HCT116 (cell line): ENCODE data around the gene UROD. TPM values are rescaled to one million over a fixed set of nuclear protein-coding genes. Genes with fewer than 3 reads are reported as not detected.

Experiments used
- ATAC-seq: fragments of 200-7000 bp; cut with Tn5 transposase; 2 replicates; pipeline ENCODE4 v1.9.1; 2020; ENCODE audit warnings: mild to moderate bottlenecking, moderate library complexity
- BruUV-seq: library from RNA; stranded (reverse); fragments of 400-500 nt; replicated peaks from 2 replicates; lab custom pipeline; 2021; lab: Mats Ljungman, UMichigan
- CTCF ChIA-PET: fragments of 300-600 bp; sonication (Branson Sonifier 250); formaldehyde crosslinking; loops from one replicate; lab custom pipeline; 2021; ENCODE audit warnings: antibody characterized with exemption; lab: Charles Lee
- POLR2A ChIA-PET: fragments of 300-600, 350-600 bp; sonication (Branson Sonifier 250); formaldehyde crosslinking; loops from one replicate; lab custom pipeline; 2021; ENCODE audit warnings: antibody characterized with exemption; lab: Charles Lee
- RAD21 ChIA-PET, 2 experiments: fragments of 300-600 bp; sonication (Branson Sonifier 250); formaldehyde crosslinking; loops; one replicate each; lab custom pipeline; 2023; ENCODE audit warnings: low total read pairs in 2 of 2; ENCODE audit not compliant: uncharacterized antibody in 2 of 2, unreplicated experiment in 2 of 2, low non-redundant PET in 1 of 2; lab: Charles Lee
- DNase-seq: peaks from one replicate; pipeline ENCODE4 v3.0.0-alpha.2; 2010; ENCODE audit warnings: low read depth, low spot score
- H2AFZ ChIP-seq: fragments of 200-600 bp; shearing (Covaris generic), sonication (generic); 2 replicates; pipeline ENCODE4 v1.6.1; 2017; ENCODE audit warnings: low read depth, mixed run types, mixed read lengths, antibody characterized with exemption, low read length; ENCODE audit not compliant: poor library complexity, severe bottlenecking
- H3K27ac ChIP-seq: 2 replicates; pipeline ENCODE4 v1.5.1; 2012; ENCODE audit warnings: low read depth, low read length
- H3K27me3 ChIP-seq: fragments of 200-600 bp; sonication (generic); 2 replicates; pipeline ENCODE4 v1.6.1; 2016; ENCODE audit warnings: mixed run types, low read length, mixed read lengths; ENCODE audit not compliant: insufficient read depth
- H3K36me3 ChIP-seq, 2 experiments: fragments of 200-500 bp in 1 of 2; fragments of 200-600 bp in 1 of 2; sonication (Bioruptor generic) in 1 of 2; sonication (generic) in 1 of 2; 2 replicates each; pipeline versions ENCODE4 v1.5.1 to v1.6.1; 2014 to 2016; ENCODE audit warnings: low read length in 2 of 2, inconsistent platforms in 1 of 2, mixed read lengths in 1 of 2, mixed run types in 1 of 2; ENCODE audit not compliant: insufficient read depth in 2 of 2, control insufficient read depth in 1 of 2
- H3K4me1 ChIP-seq, 2 experiments: fragments of 200-600 bp in 1 of 2; sonication (generic) in 1 of 2; 2 replicates each; pipeline versions ENCODE4 v1.5.1 to v1.6.1; 2012 to 2017; ENCODE audit warnings: low read length in 2 of 2, inconsistent platforms in 1 of 2, mild to moderate bottlenecking in 1 of 2, mixed read lengths in 1 of 2, mixed run types in 1 of 2, moderate library complexity in 1 of 2; ENCODE audit not compliant: insufficient read depth in 2 of 2, control insufficient read depth in 1 of 2
- H3K4me2 ChIP-seq: fragments of 200-600 bp; sonication (generic); 2 replicates; pipeline ENCODE4 v1.6.1; 2017; ENCODE audit warnings: mixed run types, low read length, mixed read lengths
- H3K4me3 ChIP-seq, 2 experiments: fragments of 200-600 bp in 1 of 2; sonication (generic) in 1 of 2; replicated peaks in 1 of 2; 2 replicates each; pipeline ENCODE4 v1.5.1; 2011 to 2016; ENCODE audit warnings: low read length in 2 of 2, control low read depth in 1 of 2, low read depth in 1 of 2, mild to moderate bottlenecking in 1 of 2, mixed read lengths in 1 of 2, mixed run types in 1 of 2
- H3K79me2 ChIP-seq: fragments of 200-600 bp; sonication (generic); 2 replicates; pipeline ENCODE4 v1.6.1; 2017; ENCODE audit warnings: mild to moderate bottlenecking, mixed run types, low read length, moderate library complexity, mixed read lengths; ENCODE audit not compliant: insufficient read depth
- H3K9ac ChIP-seq: fragments of 200-600 bp; sonication (generic); 2 replicates; pipeline ENCODE4 v1.6.1; 2016; ENCODE audit warnings: low read length, mixed read lengths
- H3K9me2 ChIP-seq: fragments of 200-600 bp; sonication (generic), shearing (Covaris generic); 2 replicates; pipeline ENCODE4 v1.6.1; 2017; ENCODE audit warnings: mixed run types, mild to moderate bottlenecking, moderate library complexity; ENCODE audit not compliant: insufficient read depth
- H3K9me3 ChIP-seq, 2 experiments: fragments of 200-500 bp in 1 of 2; fragments of 200-600 bp in 1 of 2; sonication (Bioruptor generic) in 1 of 2; sonication (generic) in 1 of 2; 2 replicates each; pipeline ENCODE4 v1.6.1; 2014 to 2017; ENCODE audit warnings: low read length in 2 of 2, mixed read lengths in 2 of 2, inconsistent platforms in 1 of 2, low read depth in 1 of 2, mild to moderate bottlenecking in 1 of 2, mixed run types in 1 of 2, moderate library complexity in 1 of 2; ENCODE audit not compliant: control insufficient read depth in 1 of 2, insufficient read depth in 1 of 2
- H4K20me1 ChIP-seq: fragments of 200-600 bp; sonication (generic), shearing (Covaris generic); 2 replicates; pipeline ENCODE4 v1.6.1; 2017; ENCODE audit warnings: mixed run types, mild to moderate bottlenecking, moderate library complexity; ENCODE audit not compliant: insufficient read depth
- CBX3 ChIP-seq: IDR thresholded peaks from 2 replicates; pipeline ENCODE4 v1.6.1; 2012; ENCODE audit warnings: low read depth
- CTCF ChIP-seq, 3 experiments: fragments of 200-600 bp in 1 of 3; sonication (generic) in 1 of 3; IDR thresholded peaks in 2 of 3; conservative IDR thresholded peaks in 1 of 3; 2 replicates each; pipeline ENCODE4 v1.5.1; 2012 to 2017; ENCODE audit warnings: low read depth in 2 of 3, low read length in 2 of 3, antibody characterized with exemption in 1 of 3, borderline replicate concordance in 1 of 3, control low read depth in 1 of 3, mild to moderate bottlenecking in 1 of 3, mixed read lengths in 1 of 3, mixed run types in 1 of 3, moderate library complexity in 1 of 3; ENCODE audit not compliant: insufficient read depth in 1 of 3
- EGR1 ChIP-seq: IDR thresholded peaks from 2 replicates; pipeline ENCODE4 v1.6.1; 2012; ENCODE audit warnings: low read depth
- EZH2 ChIP-seq: fragments of 200-600 bp; sonication (generic); IDR thresholded peaks from 2 replicates; pipeline ENCODE4 v1.6.1; 2017; ENCODE audit warnings: antibody characterized with exemption, mixed run types
- EZH2phosphoT487 ChIP-seq: fragments of 200-600 bp; IDR thresholded peaks from 2 replicates; pipeline ENCODE4 v1.6.1; 2018; ENCODE audit warnings: antibody characterized with exemption, borderline replicate concordance
- FOSL1 ChIP-seq: IDR thresholded peaks from 2 replicates; pipeline ENCODE4 v1.6.1; 2012; ENCODE audit warnings: low read depth
- POLR2A ChIP-seq: IDR thresholded peaks from 2 replicates; pipeline ENCODE4 v1.7.0; 2011; ENCODE audit warnings: borderline replicate concordance; ENCODE audit not compliant: insufficient read depth, insufficient read length; ENCODE audit errors: extremely low read depth
- POLR2AphosphoS5 ChIP-seq: IDR thresholded peaks from 2 replicates; pipeline ENCODE4 v1.6.1; 2011; ENCODE audit warnings: mild to moderate bottlenecking, low read depth, low read length, moderate library complexity
- RAD21 ChIP-seq: IDR thresholded peaks from 2 replicates; pipeline ENCODE4 v1.6.1; 2012; ENCODE audit warnings: low read depth, mild to moderate bottlenecking
- REST ChIP-seq: IDR thresholded peaks from 2 replicates; pipeline ENCODE4 v1.6.1; 2012; ENCODE audit warnings: low read depth
- SIN3A ChIP-seq: IDR thresholded peaks from 2 replicates; pipeline ENCODE4 v1.6.1; 2012; ENCODE audit warnings: low read depth
- SP1 ChIP-seq: IDR thresholded peaks from 2 replicates; pipeline ENCODE4 v1.6.1; 2012; ENCODE audit warnings: low read depth
- YY1 ChIP-seq: IDR thresholded peaks from 2 replicates; pipeline ENCODE4 v1.6.1; 2011; ENCODE audit warnings: low read length, low read depth, moderate library complexity, mild to moderate bottlenecking; ENCODE audit not compliant: insufficient replicate concordance; ENCODE audit errors: extremely low read depth
- ZNF274 ChIP-seq: fragments of 200-500 bp; sonication (Bioruptor generic); IDR thresholded peaks from 2 replicates; pipeline ENCODE4 v1.6.1; 2014; ENCODE audit warnings: mild to moderate bottlenecking, low read depth, low read length, inconsistent platforms
- intact Hi-C: fragments of 100-400 bp; cut with micrococcal nuclease; formaldehyde crosslinking; loops from 2 replicates; pipeline ENCODE4 v1.10.0; 2022
- total RNA-seq: library from RNA; stranded (reverse); gene quantifications from one replicate; pipeline ENCODE4 v1.2.1, GENCODE V29; 2021; ENCODE audit not compliant: unreplicated experiment
- TF ChIP-seq, protein P1 (sequence below): IDR thresholded peaks from 2 replicates; pipeline ENCODE4 v1.6.1; 2012

UROD gene
- total RNA-seq, 1 experiment from 2014 or later = 73.7 TPM

DNA sequence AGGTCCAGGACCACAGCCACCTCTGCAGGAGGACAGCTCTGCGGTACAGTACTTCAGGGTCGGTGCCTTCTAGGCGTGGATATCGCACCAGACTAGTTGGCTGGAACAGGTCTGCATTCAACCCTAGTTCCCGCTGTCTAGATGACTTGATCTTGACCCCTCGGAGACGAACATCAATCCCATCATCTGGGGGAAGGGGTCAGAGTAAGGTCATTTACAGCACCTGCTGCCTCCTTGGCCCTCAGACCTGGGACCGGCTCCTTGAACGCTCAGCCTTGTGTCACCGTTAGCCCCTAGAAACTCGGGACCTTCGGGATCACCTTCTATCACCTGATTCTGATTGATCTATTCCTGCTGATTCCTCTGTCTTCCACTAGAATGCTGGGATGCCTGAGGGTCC lies 3.5 kb upstream of the UROD start:
- no TSS peak for BruUV-seq
- DNase-seq = no peak
- ATAC-seq = no peak
- intact Hi-C loops = no loop called here
- ChIA-PET POLR2A (interaction anchor here (0.6 kb wide), 1 partner anchor 22 kb away, joined by 3 read pairs; the partner anchor contains the start of gene EIF2B3), CTCF (no interaction called here), RAD21 (no interaction called here)
- H3K27ac ChIP-seq = no peak overlapping the region
- H3K9me3 ChIP-seq = no peaks in the 10 kb centered on the region
- H3K9me2 ChIP-seq = no peaks in the 10 kb centered on the region
- no peaks in the 10 kb centered on the region for H4K20me1 ChIP-seq
- peaks cover 8 to 12% of the 10 kb centered on the region in 2 experiments; a peak in 3 of 4 replicates for H3K36me3 ChIP-seq
- peaks cover 9 to 28% of the 10 kb centered on the region in 2 experiments; a peak in 3 of 4 replicates for H3K4me1 ChIP-seq
- H3K27me3 ChIP-seq = no peaks in the 10 kb centered on the region
- H3K79me2 ChIP-seq = peaks cover 12% of the 10 kb centered on the region; the same call in 1 of the 2 replicates
- TF ChIP-seq SP1 (no peak), EZH2 (no peak), RAD21 (no peak), EZH2phosphoT487 (no peak), CTCF (IDR thresholded peaks at IDR 0.05 in 2 of 3, conservative IDR thresholded peaks at IDR 0.05 in 1 of 3; ENCODE audit: borderline replicate concordance in 1 of 3, insufficient read depth in 1 of 3, low read depth in 2 of 3, low read length in 2 of 3) (no peak), POLR2AphosphoS5 (no peak), CBX3 (no peak), SIN3A (no peak), POLR2A (no peak), EGR1 (no peak), FOSL1 (no peak), YY1 (no peak), REST (no peak), ZNF274 (no peak)
- TF ChIP-seq, protein P1, sequence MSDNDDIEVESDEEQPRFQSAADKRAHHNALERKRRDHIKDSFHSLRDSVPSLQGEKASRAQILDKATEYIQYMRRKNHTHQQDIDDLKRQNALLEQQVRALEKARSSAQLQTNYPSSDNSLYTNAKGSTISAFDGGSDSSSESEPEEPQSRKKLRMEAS = no peak
- no peak overlapping the region for H2AFZ ChIP-seq
- H3K9ac ChIP-seq = no peak overlapping the region
- H3K4me2 ChIP-seq = no peak overlapping the region
- no peak overlapping the region for H3K4me3 ChIP-seq
